NCI-H1092 treated with DMSO at 0.1 percent for 48 hours (cell line): ENCODE measurements around the gene TGFA.

Experiments used
- DNase-seq: peaks from one replicate; lab custom pipeline; 2025; lab: John Stamatoyannopoulos, UW

Gene TGFA

DNA sequence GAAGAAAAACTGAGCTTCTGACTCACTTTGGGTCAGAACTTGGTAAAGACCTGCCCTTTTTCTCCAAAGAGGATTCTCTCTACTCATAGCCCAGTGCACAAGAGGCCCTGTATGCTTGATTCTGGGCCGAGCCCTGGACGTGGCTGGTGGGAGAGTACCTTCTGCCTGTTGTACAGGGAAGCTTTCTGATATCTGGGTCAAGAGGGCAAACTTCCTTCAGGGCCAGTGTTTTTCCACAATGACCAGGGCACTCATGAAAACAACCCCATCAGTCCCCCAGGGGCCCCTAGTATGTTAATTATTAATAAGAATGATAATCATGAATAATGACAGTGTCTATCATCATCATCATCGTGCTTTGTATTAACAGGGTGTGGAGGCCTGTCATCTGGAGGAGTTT lies 90.0 kb downstream of the TGFA start:
- DNase-seq: no peak

DNA sequence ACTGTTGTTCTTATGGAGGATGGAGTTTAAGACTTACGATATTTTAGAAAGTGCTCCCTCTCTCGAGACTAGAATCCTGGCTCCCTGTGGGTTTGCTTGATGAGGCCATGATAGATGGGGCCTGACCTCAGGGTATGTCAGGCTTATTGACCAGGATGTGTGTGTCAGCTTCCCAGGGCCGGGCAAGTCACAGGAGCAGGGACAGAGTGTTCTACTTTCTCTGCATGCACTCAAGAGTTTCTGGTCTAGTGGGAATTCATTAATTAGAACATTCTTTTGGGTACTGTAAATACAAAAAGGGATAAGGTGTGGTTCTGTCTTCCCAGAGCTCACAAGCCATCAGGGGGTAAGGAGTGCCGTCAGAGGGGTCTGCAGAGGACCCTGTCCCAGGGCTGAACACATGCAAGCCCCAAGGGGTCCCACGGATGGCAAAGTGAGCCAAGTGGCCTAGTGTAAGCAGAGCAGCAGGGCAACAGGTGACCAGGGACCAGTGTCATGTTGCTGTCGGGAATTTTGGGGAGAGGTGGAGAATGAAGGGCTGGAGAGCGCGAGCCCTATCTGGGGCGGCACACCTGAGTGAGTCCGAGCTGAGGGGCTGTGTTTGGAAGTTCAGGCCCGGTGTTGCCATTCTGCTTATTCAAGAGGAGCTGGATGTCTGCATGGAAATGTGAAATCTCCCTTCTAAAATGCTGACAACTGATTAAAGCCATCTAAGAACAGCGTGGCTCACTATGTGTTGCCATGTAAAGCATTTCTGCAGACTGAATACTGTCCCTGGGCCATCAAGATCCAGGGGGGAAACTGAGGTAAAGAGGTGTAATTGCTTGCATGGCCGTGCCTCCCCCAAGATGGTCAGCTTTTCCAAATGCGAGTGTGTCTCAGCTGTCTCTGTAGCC lies 91.4 kb downstream of the TGFA start:
- DNase-seq: no peak

DNA sequence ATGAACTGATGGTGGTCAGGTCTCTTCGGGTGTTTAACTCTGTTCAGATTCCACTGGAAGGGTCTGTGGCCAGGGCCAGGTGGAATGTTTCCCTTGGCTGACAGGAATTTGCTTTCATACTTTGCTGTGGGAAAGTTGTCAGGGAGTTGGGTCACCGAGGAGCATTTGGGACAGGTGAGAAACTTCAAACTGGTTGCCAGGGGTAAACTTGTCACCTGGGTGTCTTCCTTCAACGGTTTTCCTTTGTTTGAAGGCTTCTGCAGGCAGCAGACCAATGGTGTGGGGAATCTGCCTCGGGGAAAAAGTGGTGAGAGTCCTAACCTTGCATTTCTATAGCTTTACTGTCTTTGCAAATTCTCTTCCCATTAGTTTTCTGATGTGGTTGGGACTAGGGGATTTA lies 92.2 kb downstream of the TGFA start:
- no peak for DNase-seq

DNA sequence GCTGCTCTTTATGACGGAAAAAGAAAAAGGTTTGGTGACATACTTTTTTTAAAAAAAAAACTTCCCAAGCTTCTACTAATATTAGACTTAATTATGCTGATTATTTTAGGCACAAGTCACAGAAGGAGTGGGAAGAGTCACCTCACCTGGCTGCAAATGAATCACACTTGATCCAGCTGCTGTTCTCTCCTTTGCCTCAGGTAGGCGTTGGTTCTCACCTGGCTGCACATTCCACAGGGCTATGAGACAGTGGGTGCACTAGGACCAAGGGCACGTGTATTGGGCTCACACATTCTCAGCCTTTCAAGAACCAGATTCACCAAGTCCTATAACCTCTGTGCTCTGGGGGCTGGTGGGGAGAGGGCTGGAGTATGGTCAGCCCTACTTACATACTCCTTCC lies 93.3 kb downstream of the TGFA start:
- DNase-seq: no peak

DNA sequence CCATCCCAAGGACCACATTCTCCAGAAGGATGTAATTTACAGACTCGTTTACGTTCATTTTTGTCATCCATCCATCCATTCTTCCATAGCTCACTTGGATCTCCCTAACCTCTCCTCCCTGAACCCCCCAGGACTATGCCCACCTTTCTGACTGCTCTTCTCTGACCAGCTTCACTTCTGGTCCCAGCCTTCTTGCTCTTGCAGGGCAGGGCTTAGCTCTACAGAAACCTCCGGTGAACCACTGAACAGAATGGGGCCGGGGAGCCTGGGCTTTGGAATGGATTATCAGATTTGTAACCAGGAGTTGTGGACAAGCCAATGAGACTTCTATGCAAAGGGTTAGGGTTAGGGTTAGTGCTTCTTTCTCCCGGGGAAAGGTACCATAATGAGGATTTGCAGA lies 95.0 kb downstream of the TGFA start:
- no peak for DNase-seq

DNA sequence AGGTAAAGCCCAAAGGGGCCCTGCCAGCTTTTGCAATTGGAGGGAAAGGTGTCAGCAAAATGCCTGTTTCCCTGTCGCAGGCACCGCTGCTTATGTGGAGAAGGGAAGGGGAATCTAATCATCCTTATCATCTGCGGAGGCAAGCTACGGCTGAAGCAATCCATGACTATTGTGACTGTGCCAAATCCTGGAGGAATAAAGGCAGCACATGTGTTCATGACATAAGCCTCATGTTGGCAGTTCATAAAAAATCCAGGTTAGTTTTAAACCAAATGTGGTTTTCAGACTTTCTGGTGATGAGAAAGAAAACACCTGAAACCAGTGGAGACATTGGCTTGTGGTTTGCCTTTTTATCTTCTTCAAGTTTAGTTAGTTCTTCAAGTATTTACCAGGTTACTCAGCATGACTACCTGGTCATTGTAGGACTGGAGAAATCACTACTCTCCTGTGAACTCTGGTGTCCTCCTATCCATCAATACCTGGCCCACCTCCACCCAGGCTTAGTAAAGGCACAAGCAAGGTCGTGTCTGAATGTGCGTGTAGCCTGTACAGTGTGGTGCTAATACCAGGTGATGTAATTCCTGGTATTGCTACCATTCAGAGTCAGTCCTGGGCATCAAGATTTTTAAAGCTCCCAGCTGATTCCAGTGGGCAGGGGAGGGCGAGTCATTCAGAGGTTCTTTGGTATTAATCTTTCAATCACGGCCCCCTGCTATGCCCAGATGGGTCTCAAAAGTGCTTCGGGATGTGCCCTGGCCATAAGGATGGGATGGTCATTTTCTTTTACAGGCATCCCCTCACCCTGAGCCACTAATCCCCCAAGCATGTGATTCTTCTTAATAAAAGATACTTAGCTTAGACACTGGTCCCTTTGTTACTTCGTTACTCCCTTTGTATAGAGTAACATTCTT lies 96.8 kb downstream of the TGFA start:
- DNase-seq: no peak

DNA sequence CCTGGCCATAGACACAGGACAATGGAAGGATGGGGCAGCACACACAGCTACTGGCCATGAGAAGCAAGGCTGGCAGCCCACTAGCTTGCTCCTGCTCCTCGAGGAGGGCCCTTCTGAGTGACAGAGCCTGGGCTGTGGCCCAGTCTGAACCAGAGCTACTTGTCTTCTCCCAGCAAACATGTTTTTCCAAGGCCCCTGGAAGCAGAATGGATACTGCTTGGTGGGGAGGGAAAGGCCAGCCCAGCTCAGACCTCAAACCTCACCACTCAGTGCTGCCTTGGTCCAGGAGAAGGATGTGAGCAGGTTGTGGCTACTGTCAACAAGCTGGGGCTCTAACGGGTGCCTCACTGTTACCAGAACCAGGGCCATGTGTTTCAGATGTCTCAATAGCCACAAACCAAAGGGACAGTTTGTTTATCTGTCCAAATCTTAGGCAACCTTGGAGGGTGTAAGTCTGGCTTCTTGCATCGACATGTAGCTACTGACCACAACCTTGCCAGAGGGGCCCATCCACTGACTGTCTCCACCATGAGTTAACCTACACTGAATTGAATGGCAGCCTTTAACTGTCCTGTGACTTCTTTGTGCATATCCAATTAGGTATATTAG lies 98.6 kb downstream of the TGFA start:
- no peak for DNase-seq

DNA sequence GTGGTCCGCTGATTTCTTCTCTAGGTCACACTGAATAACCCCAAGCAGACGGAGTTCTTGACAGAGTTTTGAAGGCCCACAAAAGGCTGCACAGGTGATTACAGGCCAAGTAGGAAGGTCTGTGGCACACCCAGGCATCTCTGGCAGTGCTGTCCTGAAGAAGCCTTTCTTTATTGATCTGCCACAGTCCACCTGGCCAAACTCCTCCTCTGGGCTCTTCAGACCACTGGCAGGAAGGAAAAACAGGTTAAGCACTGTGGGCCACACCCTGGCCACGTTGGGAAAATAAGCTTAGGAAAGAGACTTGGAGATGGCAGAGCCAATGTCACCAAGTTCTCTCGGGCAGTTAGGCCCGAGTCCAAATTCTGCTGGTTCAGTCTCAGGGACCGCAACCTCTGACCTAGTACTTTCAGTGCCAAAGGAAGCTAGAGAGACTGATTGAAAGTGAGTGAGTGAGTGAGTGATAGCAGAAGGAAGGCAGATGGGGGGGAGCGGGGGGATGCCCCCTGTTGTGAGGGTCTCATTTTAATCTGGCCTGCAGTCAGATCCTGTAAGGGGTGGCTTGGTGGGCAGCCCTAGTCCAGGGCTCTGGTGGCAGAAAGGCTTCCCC lies 102.9 kb downstream of the TGFA start:
- DNase-seq: no peak

DNA sequence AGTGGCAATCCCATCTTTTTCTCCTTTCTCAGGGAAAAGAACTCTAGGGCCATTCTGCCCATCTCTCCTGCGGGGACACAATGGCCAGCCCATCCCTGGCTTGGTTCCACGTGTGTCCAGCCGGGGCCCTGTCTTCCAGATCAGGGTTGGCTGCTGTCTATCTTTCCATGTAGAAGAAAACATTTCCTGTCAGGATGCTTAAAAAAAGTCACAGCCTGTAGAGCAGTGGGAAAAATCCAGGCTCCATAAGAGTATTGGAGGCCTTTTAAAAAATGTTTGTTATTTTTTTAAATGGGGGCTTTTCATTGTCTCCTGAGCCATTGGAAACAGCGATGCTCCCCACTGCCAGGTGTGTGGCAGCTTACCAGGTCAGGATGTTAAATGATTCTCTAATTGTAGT lies 105.6 kb downstream of the TGFA start:
- no peak for DNase-seq

DNA sequence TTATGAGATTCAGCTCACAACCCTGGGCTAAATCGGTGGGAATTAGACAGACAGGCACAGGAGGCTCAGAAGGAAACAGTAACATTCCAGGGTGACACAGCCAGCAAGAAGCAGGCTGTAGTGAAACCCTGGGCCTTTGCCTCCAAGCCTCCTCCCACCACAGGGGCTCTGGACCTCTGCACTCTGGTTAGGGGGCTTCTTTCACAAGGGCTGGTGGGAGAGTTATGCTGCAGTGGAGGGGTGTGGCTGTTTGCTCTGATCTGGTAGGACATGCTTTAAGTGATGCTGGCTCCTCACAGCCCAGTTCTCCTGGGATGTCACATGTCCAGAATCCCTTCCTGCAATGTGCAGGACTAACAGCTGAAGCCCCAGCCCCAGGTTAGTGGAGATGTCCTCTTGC lies 109.9 kb downstream of the TGFA start:
- DNase-seq: no peak

DNA sequence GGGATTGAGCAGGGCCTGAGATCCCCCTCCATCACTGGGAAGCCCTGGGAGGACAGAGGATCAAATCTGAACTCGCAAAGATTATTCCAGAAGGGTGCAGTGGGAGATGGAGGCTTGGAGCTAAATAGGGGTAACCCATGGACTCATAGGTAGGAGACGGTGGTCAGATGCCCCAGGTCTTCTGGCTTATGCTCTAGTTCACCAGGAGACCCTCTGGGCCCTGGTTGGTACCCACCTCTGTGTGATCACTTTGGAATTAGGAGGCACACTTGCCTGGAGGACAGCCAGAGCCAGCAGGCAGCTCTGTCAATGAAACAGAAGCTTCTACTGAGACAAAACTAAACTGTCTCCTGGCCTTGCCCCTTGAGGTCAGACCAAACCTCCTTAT lies 110.6 kb downstream of the TGFA start:
- DNase-seq: no peak

DNA sequence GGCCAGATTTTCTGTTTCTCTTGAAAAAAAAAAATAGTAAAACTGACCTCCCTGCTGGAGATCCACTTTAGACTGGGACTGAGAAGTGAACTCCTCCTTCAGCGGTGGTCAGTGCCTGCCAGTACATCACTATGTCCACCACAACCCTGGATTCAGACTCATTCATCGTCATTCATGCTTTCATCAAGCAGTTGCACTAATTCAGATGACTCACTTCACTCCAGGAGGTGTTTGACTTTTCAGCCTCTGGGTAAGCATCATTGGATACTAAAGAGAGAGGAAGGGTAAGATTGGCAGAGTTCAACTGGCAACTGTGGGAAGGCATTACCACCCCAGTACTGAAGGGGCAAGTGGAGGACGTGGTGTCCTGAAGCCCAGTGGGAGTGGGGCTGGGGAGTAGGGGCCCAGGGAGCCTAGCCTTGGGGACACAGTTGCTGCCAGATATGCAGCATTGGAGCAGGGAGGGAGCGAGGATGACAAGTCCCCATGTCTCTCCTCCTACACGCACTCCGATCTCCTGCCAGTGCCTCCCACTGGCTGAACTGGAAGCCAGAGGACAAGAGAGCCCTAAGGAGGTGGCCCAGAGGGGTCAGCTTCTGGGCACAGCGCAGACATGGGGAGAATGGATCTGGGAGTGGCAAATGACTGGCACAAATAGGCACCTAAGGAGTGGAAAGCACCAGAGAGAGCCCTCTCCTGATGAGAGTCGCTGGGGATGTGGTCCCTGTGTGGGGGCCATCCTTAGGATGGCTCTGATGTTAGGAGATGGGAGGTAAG lies 111.1 kb downstream of the TGFA start:
- no peak for DNase-seq

DNA sequence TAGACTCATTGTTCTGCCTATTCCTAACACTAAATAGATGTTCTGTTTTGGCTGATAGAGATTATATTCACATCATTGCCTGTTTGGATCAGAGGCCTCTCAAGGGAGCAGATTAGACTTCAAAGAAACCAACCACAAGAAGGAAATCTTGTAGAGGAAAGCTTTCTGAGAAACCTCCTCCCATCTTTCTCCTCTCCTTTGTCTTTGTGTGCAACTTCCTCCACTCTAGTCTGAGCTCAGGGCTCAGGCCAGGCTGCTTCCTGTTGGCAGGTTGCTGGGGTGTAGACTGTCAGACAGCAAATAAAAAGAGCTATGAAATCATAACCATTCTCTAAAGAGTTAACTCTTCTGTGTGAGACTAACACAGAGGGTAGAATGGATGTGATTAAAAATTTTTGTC lies 113.0 kb downstream of the TGFA start:
- no peak for DNase-seq

DNA sequence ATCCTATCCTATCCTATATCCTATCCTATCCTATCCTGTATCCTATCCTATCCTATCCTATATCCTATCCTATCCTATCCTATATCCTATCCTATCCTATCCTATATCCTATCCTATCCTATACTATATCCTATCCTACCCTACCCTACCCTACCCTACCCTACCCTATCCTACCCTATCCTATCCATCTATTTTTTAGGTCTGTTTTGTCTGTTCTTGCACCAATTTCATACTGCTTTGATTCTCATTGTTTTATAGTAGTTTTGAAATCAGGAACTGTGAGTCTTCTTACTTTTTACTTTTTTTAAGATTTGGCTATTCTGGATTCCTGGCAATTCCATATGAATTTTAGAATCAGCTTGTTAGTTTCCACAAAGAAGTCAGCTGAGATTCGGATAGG lies 118.5 kb downstream of the TGFA start:
- no peak for DNase-seq

DNA sequence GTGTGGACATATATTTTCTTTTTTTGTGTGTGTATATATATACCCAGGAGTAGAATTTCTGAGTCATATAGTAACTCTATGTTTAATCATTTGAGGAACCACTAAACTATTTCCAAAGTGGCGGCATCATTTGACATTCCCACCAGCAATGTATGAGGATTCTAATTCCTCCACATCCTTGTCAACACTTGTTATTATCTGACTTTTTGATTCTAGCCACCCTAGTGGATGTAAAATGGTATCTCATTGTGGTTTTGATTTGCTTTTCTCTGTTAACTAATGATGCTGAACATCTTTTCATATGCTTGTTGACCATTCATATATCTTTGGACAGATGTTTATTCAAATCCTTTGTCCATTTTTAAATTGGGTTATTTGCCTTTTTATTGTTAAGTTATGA lies 120.3 kb downstream of the TGFA start:
- DNase-seq: no peak

DNA sequence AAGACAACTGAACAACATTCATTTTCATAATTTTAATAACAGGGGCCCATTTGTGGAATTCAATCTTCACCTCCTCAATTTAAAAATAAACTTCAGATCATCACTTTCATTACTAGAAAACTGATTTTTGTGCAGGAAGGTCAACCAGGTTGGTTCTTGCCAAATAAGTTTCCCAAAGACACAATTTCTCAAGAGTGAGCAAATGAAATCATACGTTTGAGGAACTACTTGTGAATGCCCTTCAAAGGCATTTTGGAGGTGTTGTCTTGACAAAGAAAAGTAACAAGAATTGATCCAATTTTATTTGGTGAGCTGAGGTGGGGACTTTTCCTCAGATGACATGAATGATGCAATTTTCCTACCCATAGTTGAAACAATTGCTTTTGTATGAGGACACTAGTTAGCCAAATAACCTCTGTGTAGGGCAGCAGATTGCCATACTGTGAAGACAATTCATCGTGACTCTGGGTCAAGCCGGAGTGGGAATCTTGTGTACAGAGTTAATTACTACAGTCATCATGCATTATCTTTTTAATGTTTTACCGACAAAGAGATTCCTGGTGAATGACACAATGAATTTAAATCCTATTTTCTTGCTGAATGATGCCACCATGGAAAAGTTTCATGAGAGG lies 121.8 kb downstream of the TGFA start:
- no peak for DNase-seq

DNA sequence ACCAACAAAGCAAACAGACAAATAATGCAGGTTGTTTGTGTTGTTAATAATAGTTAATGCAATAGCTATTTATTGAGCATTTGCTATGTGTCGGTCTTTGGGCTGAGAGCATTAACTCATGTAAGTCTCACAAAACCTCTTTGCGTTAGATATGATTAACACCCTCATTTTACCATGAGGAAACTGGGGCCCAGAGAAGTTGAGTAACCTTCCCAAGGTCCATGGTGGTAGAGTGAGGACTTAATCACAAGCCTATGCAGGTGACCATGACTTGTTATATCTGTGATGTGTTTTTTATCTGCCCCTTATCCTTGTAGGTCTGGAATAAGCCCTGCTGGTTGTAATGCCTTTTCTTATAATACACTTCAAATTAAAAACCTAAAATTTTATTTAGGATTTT lies 127.3 kb downstream of the TGFA start:
- DNase-seq: no peak

DNA sequence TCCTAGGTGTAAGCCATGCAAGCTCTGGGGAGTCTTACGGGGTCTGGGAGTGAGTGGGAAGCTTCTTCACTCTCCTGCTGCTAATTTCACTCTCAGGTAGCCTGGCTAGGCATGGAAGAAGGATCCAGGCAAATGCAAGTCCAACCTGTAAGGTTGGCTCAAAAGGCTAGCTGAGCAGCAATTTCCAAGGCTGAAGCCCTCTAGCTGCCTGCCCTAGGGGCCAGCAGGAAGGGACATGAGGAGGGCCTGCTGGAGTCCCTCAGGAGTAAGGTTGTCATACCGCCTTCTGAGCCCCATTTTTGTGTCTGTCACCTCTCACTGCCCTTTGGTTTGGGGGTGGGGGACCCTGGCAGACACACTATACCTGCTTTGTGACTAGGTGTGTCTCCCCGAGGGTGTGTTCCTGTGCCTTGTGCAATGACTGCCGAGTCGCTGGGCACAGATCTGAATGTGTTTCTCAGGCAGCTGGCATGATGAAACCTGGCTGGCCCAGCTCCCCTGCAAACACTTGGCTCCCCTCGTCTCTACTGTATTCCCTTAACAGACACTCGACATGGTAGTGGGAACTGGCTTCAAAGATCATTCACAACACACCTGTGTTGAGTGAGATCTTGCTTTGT lies 127.8 kb downstream of the TGFA start:
- no peak for DNase-seq

DNA sequence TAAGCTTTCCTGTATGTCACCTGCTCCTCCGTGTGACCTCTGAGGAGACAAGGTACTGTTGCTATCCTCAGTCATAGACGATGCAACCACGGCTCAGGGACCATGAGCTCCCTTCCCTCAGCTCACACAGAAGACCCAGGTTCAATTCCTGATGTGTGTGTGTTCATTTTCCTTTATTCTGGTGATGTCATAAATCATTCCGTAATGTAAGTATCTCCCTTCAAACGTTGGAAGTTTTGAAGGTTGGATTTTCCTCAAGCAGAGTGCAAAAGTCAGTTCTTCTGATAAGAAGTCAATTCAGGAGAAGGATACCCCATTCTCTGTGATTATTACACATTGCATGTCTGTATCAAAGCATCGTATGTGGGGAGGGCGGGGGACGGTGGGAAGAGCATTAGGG lies 132.9 kb downstream of the TGFA start:
- no peak for DNase-seq

DNA sequence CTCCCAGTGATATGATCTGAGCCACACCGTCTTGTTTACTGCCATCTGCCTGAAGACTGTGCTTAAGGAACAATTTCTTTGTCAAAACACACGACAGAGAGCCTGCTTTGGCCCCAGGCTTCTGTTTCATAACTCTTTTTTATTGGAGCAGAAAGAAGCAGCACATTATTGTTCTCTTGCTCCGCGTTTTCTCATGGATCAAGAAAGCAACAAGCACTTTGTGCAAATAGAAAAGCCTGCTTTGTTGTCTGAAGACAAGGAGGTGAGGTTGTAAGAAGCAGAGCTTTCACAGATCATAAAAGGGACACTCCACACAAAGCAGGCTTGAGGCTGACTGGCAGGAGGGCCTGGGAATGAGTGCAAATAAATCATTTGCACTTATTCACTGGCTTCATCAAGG lies 133.5 kb downstream of the TGFA start:
- DNase-seq: no peak

DNA sequence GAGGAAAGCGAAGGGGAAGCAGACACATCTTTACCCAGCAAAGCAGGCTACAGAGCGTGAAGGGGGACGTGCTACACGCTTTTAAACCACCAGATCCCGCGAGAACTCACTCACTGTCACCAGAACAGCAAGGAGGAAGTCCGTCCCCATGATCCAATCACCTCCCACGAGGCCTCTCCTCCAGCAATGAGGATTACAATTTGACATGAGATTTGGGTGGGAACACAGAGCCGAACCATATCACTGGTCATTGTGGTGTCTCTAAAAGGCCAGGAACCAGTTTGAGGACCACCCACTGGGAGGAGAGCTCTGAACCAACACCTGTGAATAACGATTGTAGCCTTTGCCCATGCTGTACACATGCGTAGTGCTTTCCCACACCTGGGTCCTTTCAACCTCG lies 135.1 kb downstream of the TGFA start:
- DNase-seq: no peak
